Measurements from ENCODE around the gene KRTAP10-2.
"Not testable (repeated sequence)": the region's sequence is repeated elsewhere in the genome, so short reads cannot be mapped to it uniquely, and the experiment has no call there.

DNA sequence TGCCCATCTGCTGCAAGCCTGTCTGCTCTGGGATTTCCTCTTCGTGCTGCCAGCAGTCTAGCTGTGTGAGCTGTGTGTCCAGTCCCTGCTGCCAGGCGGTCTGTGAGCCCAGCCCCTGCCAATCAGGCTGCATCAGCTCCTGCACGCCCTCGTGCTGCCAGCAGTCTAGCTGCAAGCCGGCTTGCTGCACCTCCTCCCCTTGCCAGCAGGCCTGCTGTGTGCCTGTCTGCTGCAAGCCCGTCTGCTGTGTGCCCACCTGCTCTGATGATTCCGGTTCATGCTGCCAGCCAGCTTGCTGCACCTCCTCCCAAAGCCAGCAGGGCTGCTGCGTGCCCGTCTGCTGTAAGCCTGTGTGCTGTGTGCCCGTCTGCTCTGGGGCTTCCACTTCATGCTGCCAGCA, 49.8 kb upstream of the KRTAP10-2 start:
- TF ChIP-seq, protein P1, sequence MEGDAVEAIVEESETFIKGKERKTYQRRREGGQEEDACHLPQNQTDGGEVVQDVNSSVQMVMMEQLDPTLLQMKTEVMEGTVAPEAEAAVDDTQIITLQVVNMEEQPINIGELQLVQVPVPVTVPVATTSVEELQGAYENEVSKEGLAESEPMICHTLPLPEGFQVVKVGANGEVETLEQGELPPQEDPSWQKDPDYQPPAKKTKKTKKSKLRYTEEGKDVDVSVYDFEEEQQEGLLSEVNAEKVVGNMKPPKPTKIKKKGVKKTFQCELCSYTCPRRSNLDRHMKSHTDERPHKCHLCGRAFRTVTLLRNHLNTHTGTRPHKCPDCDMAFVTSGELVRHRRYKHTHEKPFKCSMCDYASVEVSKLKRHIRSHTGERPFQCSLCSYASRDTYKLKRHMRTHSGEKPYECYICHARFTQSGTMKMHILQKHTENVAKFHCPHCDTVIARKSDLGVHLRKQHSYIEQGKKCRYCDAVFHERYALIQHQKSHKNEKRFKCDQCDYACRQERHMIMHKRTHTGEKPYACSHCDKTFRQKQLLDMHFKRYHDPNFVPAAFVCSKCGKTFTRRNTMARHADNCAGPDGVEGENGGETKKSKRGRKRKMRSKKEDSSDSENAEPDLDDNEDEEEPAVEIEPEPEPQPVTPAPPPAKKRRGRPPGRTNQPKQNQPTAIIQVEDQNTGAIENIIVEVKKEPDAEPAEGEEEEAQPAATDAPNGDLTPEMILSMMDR (IDR thresholded peaks at IDR 0.05), result not testable (repeated sequence)
- TF ChIP-seq POLR2AphosphoS5 (IDR thresholded peaks at IDR 0.05; ENCODE audit: insufficient read depth in 1 of 2, low read depth in 1 of 2); POLR2A (IDR thresholded peaks at IDR 0.05): not testable (repeated sequence)

Data from vagina (tissue), 2 donors.